C4-2B (cell line): Measurements from ENCODE around the gene CAMKV.

Source experiments
- CTCF ChIP-seq: fragments of 450-650 bp; conservative IDR thresholded peaks from 2 replicates; pipeline ENCODE4 v1.5.1; 2017; ENCODE audit warnings: mild to moderate bottlenecking
- ZFX ChIP-seq: fragments of 450-650 bp; IDR thresholded peaks from 2 replicates; pipeline ENCODE4 v1.6.1; 2017

- TF ChIP-seq CTCF: no peak
- no peak for TF ChIP-seq ZFX
These were observed 12.5 kb upstream of the CAMKV start for GRCh38 chr3:49882166-49882565.
